Neutrophil (primary cell): ENCODE data around the gene CHST9.

ENCODE experiments used
- H3K27ac ChIP-seq: fragments of 200-600 bp; sonication (generic); 2 replicates; pipeline ENCODE4 v1.5.1; 2016; ENCODE audit warnings: mild to moderate bottlenecking, moderate library complexity
- H3K27me3 ChIP-seq: fragments of 200-600 bp; sonication (generic); 2 replicates; pipeline ENCODE4 v1.6.0; 2016; ENCODE audit warnings: mild to moderate bottlenecking
- H3K36me3 ChIP-seq: fragments of 200-600 bp; sonication (generic); 2 replicates; pipeline ENCODE4 v1.5.1; 2017
- H3K4me1 ChIP-seq, 2 experiments: fragments of 200-600 bp in 1 of 2; sonication (generic) in 1 of 2; 1 replicate in 1 of 2; 2 replicates in 1 of 2; pipeline versions ENCODE4 v1.5.1 to v1.6.1; 2013 to 2016; ENCODE audit warnings: low read depth in 1 of 2, low read length in 1 of 2, mild to moderate bottlenecking in 1 of 2, moderate library complexity in 1 of 2; ENCODE audit not compliant: control insufficient read depth in 1 of 2, insufficient read depth in 1 of 2
- H3K4me3 ChIP-seq, 2 experiments: fragments of 200-600 bp in 1 of 2; sonication (generic) in 1 of 2; 1 replicate in 1 of 2; 2 replicates in 1 of 2; pipeline ENCODE4 v1.5.1; 2013 to 2016; ENCODE audit warnings: low read depth in 1 of 2, low read length in 1 of 2, mild to moderate bottlenecking in 1 of 2, moderate library complexity in 1 of 2
- H3K9me3 ChIP-seq: fragments of 200-600 bp; sonication (generic); 2 replicates; pipeline ENCODE4 v1.5.1; 2016
- CTCF ChIP-seq: fragments of 200-600 bp; sonication (generic); IDR thresholded peaks from 2 replicates; pipeline ENCODE4 v1.5.1; 2016; ENCODE audit warnings: antibody characterized with exemption

The CHST9 gene

DNA sequence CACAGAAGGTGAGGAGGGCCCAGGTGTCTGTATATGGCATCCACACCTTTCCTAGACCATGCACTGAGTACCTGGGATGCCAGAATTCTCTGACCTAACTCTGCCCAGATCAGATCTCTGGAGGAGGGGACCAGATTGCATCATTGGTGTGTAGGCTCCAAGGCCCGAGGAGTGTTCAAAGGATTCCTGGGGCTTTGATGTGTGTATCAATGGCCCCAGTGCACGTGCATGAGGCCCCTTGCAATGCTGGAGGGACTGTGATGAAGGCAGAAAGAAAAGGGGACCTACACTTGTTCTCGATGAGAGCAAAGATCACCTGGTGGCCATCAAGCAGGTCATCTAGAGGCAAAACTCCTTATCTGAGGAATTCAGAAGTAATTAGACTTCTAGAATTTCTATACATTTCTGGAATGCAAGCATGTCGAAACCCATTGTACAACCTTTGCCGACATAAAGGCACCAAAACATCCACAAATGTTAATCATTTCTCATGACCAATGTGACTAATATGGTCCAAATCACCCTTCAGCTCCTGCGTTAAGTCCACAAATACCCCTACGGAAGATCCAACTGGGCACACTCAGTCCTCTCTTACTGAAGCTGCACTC is 123.5 kb downstream of the CHST9 start:
- Histone ChIP-seq H3K4me3 (no peak overlapping the region), H3K9me3 (no peaks in the 10 kb centered on the region), H3K36me3 (no peaks in the 10 kb centered on the region), H3K27ac (no peak overlapping the region), H3K4me1 (no peaks in the 10 kb centered on the region), H3K27me3 (no peaks in the 10 kb centered on the region)
- no peak for TF ChIP-seq CTCF

DNA sequence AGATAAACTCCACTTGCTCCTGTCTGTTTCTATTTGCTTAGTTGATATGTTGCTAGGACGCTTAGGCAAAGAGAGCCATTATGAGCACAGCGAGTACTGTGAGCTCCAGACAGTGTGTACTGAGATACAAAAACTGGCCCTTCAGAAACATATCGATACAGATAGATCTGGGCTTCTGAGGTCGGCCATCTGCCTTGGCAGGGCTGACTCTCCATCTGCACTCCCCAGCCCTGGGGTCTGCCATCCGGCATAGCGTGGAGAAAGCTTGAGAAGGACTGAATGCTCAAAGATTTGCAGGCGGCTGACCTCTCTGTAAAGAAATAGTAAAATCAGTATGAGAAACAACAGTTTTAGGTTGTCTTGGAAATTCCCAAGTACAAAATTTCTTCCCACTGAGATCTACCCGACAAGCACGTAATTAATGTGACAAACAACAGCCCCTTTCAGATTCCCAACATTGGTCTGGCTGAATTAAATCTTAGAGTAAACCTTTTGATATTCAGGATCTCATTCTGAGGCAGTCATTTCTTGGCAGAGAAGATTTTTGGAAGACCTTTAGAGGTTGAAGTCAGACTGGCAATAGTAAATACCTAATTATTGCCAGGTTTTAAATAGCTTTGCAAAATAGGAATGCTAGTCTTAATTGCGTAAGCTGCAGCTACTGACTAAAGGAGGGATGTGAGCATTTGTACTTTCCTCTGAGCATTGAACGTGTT is 127.4 kb downstream of the CHST9 start:
- Histone ChIP-seq H3K27me3 (no peaks in the 10 kb centered on the region), H3K36me3 (no peaks in the 10 kb centered on the region), H3K9me3 (no peaks in the 10 kb centered on the region), H3K27ac (no peak overlapping the region), H3K4me1 (no peaks in the 10 kb centered on the region), H3K4me3 (no peak overlapping the region)
- TF ChIP-seq CTCF = no peak

GRCh38 chr18:27054926-27055325 is 130.2 kb downstream of the CHST9 start:
- TF ChIP-seq CTCF = no peak
- H3K27me3 ChIP-seq = no peaks in the 10 kb centered on the region
- no peaks in the 10 kb centered on the region for H3K36me3 ChIP-seq
- no peaks in the 10 kb centered on the region for H3K9me3 ChIP-seq
- no peak overlapping the region for H3K4me3 ChIP-seq
- no peaks in the 10 kb centered on the region for H3K4me1 ChIP-seq
- H3K27ac ChIP-seq = no peak overlapping the region

DNA sequence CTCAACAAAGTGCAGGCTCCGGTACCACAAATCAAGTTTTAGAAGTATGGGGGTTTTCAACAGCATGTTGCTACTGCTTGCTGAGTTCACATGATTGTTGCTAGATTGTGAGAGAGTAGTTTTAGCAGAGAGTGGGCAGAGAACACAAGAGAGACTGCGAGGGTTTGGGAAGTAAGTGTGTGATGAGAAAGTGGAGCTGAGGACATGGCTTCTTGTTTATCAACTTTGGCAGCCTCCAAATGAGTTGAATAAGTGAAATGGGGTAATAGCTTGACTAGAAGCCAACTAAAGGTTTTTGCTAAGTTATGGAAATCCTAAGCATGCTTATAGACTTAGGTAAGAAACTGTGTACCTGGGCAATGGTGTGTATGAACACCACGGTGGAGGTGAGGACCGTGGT is 135.1 kb downstream of the CHST9 start:
- no peaks in the 10 kb centered on the region for H3K27me3 ChIP-seq
- no peak overlapping the region for H3K4me3 ChIP-seq
- TF ChIP-seq CTCF = no peak
- no peaks in the 10 kb centered on the region for H3K9me3 ChIP-seq
- H3K4me1 ChIP-seq = no peaks in the 10 kb centered on the region
- no peaks in the 10 kb centered on the region for H3K36me3 ChIP-seq
- H3K27ac ChIP-seq = no peak overlapping the region

GRCh38 chr18:27045342-27045741 is 139.8 kb downstream of the CHST9 start:
- Histone ChIP-seq H3K9me3 (no peaks in the 10 kb centered on the region), H3K4me3 (no peak overlapping the region), H3K27me3 (no peaks in the 10 kb centered on the region), H3K36me3 (no peaks in the 10 kb centered on the region), H3K4me1 (no peaks in the 10 kb centered on the region), H3K27ac (no peak overlapping the region)
- no peak for TF ChIP-seq CTCF
